ENCODE results near the gene AKAP7.
"Not testable (repeated sequence)": the region's sequence is repeated elsewhere in the genome, so short reads cannot be mapped to it uniquely, and the experiment has no call there.

The AKAP7 gene

DNA sequence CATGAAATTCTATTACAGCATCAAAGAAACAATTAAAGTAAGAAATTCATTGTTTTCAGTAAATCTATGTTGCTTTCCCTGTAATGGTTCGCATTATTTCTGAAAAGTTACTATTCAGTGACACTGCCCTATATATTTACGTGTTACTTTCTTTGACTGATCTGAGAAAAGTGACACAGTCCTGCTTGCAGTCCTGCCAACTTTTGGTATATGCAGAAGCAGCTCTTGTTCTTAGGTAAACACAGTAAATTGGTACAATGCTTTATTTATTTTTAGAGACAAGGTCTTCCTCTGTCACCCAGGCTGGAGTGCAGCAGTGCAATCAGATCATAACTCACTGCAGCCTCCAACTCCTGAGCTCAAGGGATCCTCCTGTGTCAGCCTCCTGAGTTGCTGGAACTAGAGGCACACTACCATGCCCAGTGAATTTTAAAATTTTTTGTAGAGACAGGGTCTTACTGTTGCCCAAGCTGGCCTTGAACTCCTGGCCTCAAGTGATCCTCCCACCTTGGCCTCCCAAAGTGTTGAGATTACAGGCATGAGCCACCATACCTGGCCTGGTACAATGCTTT is 151.3 kb downstream of the AKAP7 start:
- H3K4me3 ChIP-seq (ENCODE audit: low read depth, low read length), result no peak overlapping the region
- in situ Hi-C loops (cut with HindIII; ENCODE audit: low sequenced_read_pairs), result no loop called here
- no peak for TF ChIP-seq CTCF (IDR thresholded peaks at IDR 0.05; ENCODE audit: low read depth, low read length)
- no peak for DNase-seq (ENCODE audit: low read depth, low spot score)

DNA sequence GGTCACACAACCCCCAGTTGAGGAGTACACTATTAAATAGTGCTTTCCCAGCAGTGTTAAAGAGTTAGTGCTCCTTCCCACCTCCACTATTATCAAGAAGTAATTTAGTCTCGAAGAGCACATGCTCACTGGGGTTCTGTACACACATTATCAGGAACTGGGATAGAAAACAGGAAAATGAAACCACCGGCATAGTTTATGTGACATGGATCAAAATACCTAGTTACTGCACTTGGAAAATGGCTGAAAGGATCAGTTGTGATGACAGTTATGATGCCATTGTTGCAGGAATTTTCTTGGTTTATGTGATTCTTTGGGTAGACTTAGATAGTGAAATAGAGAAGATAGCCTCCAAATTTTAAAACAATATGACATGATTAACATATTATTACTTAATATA is 152.9 kb downstream of the AKAP7 start:
- no peak overlapping the region for H3K4me3 ChIP-seq (ENCODE audit: low read depth, low read length)
- in situ Hi-C loops (cut with HindIII; ENCODE audit: low sequenced_read_pairs), result no loop called here
- no peak for TF ChIP-seq CTCF (IDR thresholded peaks at IDR 0.05; ENCODE audit: low read depth, low read length)
- no peak for DNase-seq (ENCODE audit: low read depth, low spot score)

GRCh38 chr6:131290955-131291354 is 155.7 kb downstream of the AKAP7 start:
- no peak for DNase-seq (ENCODE audit: low read depth, low spot score)
- TF ChIP-seq CTCF (IDR thresholded peaks at IDR 0.05; ENCODE audit: low read depth, low read length), result no peak
- in situ Hi-C loops (cut with HindIII; ENCODE audit: low sequenced_read_pairs), result no loop called here
- H3K4me3 ChIP-seq (ENCODE audit: low read depth, low read length), result no peak overlapping the region

DNA sequence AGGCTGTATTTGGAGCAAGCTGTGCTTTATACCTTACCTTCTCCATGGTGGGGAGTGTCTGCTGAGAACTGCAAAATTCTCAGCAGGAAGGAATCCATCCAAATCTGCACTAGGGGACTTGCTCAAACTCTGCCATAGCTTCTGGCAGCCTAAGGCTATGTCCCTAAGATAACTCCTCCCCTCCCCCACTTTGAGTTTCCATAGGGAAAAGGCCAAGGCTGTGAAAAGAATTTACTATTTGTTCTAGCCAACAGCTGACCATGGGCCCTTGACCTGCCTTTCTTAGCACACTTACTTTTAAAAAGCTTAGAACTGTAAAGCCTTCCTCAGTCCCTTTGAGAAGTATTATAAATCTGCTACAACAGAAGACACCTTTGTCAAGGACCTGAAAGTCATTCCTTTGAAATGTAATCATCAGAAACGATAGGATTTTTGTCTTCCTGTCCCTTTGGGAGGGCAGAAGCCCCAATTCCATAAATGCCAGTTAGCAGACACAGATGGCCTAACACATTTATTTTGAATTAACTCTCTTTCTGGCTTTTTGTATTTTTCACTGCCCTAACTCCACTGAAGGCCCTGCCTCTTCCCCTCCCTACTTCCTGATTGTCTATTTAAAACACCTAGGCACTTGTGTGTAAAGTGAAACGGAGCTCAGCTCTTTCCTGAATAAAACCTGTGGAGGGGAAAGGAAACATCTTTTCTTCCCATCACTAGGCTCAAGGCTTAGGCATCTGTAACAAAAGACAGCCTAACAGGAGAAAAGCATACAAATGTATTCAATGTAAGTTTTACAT is 157.1 kb downstream of the AKAP7 start:
- TF ChIP-seq CTCF (IDR thresholded peaks at IDR 0.05; ENCODE audit: low read depth, low read length), result no peak
- in situ Hi-C loops (cut with HindIII; ENCODE audit: low sequenced_read_pairs), result no loop called here
- no peak for DNase-seq (ENCODE audit: low read depth, low spot score)
- no peak overlapping the region for H3K4me3 ChIP-seq (ENCODE audit: low read depth, low read length)

DNA sequence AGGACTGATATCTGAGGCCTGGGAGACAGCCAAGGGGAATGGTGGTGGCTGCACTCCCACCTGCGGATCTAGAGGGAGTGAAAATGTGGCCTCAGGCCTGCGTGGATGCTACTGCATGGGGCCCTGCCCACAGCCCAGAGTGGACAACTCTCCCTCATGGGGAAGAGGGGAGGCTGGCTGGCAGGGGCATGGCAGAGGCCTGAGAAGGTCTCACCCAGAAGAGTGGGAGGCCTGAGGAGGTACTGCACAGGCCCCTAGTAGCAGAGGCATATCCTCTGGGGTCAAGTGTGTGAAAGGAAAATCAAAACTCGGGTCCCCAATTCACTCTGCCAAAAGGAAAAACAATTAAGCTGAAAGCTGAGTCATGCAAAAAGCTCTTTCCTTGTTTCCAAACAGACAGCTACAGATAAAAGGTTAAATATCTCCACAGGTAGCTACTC is 158.2 kb downstream of the AKAP7 start:
- TF ChIP-seq CTCF (IDR thresholded peaks at IDR 0.05; ENCODE audit: low read depth, low read length), result no peak
- in situ Hi-C loops (cut with HindIII; ENCODE audit: low sequenced_read_pairs), result no loop called here
- DNase-seq (ENCODE audit: low read depth, low spot score), result no peak
- no peak overlapping the region for H3K4me3 ChIP-seq (ENCODE audit: low read depth, low read length)

GRCh38 chr6:131295081-131295480 is 159.8 kb downstream of the AKAP7 start:
- TF ChIP-seq CTCF (IDR thresholded peaks at IDR 0.05; ENCODE audit: low read depth, low read length), result no peak
- H3K4me3 ChIP-seq (ENCODE audit: low read depth, low read length), result no peak overlapping the region
- in situ Hi-C loops (cut with HindIII; ENCODE audit: low sequenced_read_pairs), result no loop called here
- DNase-seq (ENCODE audit: low read depth, low spot score), result no peak

GRCh38 chr6:131300826-131301225 is 165.6 kb downstream of the AKAP7 start:
- DNase-seq (ENCODE audit: low read depth, low spot score); in situ Hi-C loops (cut with HindIII; ENCODE audit: low sequenced_read_pairs); H3K4me3 ChIP-seq (ENCODE audit: low read depth, low read length): not testable (repeated sequence)
